Endothelial cell (in vitro differentiated cells): Measurements from ENCODE around the gene ARPC4. TPM values are rescaled to one million over a fixed set of nuclear protein-coding genes. Genes with fewer than 3 reads are reported as not detected.

Experiments used
- DNase-seq: peaks from one replicate; pipeline ENCODE4 v3.0.0; 2021; ENCODE audit warnings: low spot score
- H3K27ac Mint-ChIP-seq: one replicate; pipeline ENCODE4 v1.8.0; 2021; ENCODE audit warnings: mixed read lengths, inconsistent platforms; ENCODE audit not compliant: unreplicated experiment
- H3K27me3 Mint-ChIP-seq: one replicate; pipeline ENCODE4 v1.8.0; 2021; ENCODE audit warnings: mild to moderate bottlenecking, moderate library complexity, mixed read lengths, inconsistent platforms; ENCODE audit not compliant: unreplicated experiment
- H3K36me3 Mint-ChIP-seq: one replicate; pipeline ENCODE4 v1.8.0; 2021; ENCODE audit warnings: mild to moderate bottlenecking, low read depth, mixed read lengths, inconsistent platforms; ENCODE audit not compliant: unreplicated experiment
- H3K4me1 Mint-ChIP-seq: one replicate; pipeline ENCODE4 v1.8.0; 2021; ENCODE audit warnings: mild to moderate bottlenecking, mixed read lengths, inconsistent platforms; ENCODE audit not compliant: unreplicated experiment
- H3K4me3 Mint-ChIP-seq: one replicate; pipeline ENCODE4 v1.8.0; 2021; ENCODE audit warnings: mild to moderate bottlenecking, mixed read lengths, inconsistent platforms; ENCODE audit not compliant: unreplicated experiment
- H3K9me3 Mint-ChIP-seq: one replicate; pipeline ENCODE4 v1.8.0; 2021; ENCODE audit warnings: mixed read lengths, inconsistent platforms; ENCODE audit not compliant: unreplicated experiment
- total RNA-seq: library from RNA; stranded (reverse); fragmentation: NEBNext Ultra II Directional; extraction: Animal tissue kit (Norgen Biotek cat#: 25700); gene quantifications from one replicate; pipeline ENCODE4 v1.2.1, GENCODE V29; 2021; ENCODE audit not compliant: unreplicated experiment
- TF ChIP-seq, protein P1 (sequence below): fragments of 200-600 bp; sonication (generic); IDR thresholded peaks from one replicate; pipeline ENCODE4 v1.5.0; 2021; ENCODE audit warnings: antibody characterized with exemption; ENCODE audit not compliant: unreplicated experiment

ARPC4 gene
- total RNA-seq, 1 donor from 2014 or later: 203 TPM

DNA sequence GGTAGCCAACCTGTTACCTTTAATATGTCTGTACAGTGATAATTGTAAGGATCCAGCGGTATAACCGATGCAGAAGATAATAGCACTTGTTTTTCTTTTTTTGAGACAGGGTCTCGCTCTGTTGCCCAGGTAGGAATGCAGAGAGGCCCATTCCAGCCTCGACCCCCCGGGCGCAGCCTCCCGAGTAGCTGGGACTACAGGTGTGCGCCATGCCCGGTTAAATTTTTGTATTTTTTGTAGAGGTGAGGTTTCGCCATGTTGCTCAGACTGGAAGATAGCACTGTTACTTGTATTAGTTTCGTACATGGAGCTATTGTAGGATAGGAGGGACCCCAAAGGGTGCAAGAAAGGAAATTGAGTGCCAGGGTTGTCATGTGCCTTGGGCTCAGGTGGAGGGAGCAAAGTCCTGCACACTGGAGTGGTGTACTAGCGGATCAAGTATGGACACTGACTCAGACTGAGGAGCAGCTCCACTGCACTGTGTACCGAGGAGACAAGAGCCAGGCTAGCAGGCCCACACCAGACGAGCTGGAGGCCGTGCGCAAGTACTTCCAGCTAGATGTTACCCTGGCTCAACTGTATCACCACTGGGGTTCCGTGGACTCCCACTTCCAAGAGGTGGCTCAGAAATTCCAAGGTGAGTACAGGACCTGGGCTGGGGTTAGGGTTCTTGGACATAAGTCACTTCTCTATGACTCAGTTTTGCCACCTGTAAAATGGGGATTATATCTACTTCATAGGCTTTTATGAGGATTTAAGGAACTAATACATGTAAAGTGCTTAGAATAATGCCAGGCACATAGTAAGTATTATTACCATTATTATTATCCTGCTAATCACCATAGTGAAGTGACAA, 42.1 kb upstream of the ARPC4 start:
- TF ChIP-seq, protein P1, sequence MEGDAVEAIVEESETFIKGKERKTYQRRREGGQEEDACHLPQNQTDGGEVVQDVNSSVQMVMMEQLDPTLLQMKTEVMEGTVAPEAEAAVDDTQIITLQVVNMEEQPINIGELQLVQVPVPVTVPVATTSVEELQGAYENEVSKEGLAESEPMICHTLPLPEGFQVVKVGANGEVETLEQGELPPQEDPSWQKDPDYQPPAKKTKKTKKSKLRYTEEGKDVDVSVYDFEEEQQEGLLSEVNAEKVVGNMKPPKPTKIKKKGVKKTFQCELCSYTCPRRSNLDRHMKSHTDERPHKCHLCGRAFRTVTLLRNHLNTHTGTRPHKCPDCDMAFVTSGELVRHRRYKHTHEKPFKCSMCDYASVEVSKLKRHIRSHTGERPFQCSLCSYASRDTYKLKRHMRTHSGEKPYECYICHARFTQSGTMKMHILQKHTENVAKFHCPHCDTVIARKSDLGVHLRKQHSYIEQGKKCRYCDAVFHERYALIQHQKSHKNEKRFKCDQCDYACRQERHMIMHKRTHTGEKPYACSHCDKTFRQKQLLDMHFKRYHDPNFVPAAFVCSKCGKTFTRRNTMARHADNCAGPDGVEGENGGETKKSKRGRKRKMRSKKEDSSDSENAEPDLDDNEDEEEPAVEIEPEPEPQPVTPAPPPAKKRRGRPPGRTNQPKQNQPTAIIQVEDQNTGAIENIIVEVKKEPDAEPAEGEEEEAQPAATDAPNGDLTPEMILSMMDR: no peak
- H3K27me3 Mint-ChIP-seq: peaks cover 19% of the 10 kb centered on the region
- H3K4me1 Mint-ChIP-seq: peaks cover 32% of the 10 kb centered on the region
- peak overlapping the region; percentile 98 for H3K4me3 Mint-ChIP-seq
- no peak overlapping the region for H3K27ac Mint-ChIP-seq
- H3K9me3 Mint-ChIP-seq: no peaks in the 10 kb centered on the region
- peaks cover 31% of the 10 kb centered on the region for H3K36me3 Mint-ChIP-seq
- no peak for DNase-seq

- Mint-ChIP-seq H3K4me3 (peak overlapping the region; percentile 84), H3K36me3 (peaks cover 32% of the 10 kb centered on the region), H3K4me1 (peaks cover 22% of the 10 kb centered on the region), H3K9me3 (no peaks in the 10 kb centered on the region), H3K27ac (peak overlapping the region; percentile 48), H3K27me3 (peaks cover 13% of the 10 kb centered on the region)
- no peak for DNase-seq
- TF ChIP-seq, protein P1: no peak
Measured at GRCh38 chr3:9754678-9755077, 38.2 kb upstream of the ARPC4 start.

DNA sequence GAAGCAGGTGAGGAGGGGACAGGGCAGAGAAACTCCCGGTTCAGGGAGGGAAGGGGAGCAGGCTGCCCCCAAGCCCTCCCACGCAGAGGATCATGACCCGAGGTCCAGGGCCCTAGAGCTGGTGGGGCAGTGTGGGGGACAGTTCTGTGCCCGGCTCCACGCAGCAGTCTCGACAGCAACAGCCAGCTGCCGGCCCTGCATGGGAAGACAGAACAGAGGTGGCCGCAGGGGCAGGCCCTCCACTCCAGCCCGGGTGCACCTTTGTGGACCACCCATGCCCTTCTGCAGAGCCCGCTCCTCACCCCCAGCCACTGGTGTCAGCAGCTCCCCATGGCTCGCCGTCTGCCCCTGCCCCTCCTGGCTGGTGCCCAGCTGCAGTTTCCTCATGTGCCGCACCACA, 35.5 kb upstream of the ARPC4 start:
- Mint-ChIP-seq H3K27ac (no peak overlapping the region), H3K36me3 (peaks cover 36% of the 10 kb centered on the region), H3K27me3 (peaks cover 6% of the 10 kb centered on the region), H3K4me3 (no peak overlapping the region), H3K9me3 (no peaks in the 10 kb centered on the region), H3K4me1 (peaks cover 9% of the 10 kb centered on the region)
- DNase-seq: no peak
- TF ChIP-seq, protein P1: no peak

- H3K4me3 Mint-ChIP-seq: peak overlapping the region; percentile 20
- DNase-seq: no peak
- TF ChIP-seq, protein P1: no peak
- peaks cover 2% of the 10 kb centered on the region for H3K27me3 Mint-ChIP-seq
- H3K36me3 Mint-ChIP-seq: peaks cover 31% of the 10 kb centered on the region
- H3K27ac Mint-ChIP-seq: no peak overlapping the region
- H3K9me3 Mint-ChIP-seq: no peaks in the 10 kb centered on the region
- no peaks in the 10 kb centered on the region for H3K4me1 Mint-ChIP-seq
Measured at GRCh38 chr3:9760779-9761505, 31.9 kb upstream of the ARPC4 start.

DNA sequence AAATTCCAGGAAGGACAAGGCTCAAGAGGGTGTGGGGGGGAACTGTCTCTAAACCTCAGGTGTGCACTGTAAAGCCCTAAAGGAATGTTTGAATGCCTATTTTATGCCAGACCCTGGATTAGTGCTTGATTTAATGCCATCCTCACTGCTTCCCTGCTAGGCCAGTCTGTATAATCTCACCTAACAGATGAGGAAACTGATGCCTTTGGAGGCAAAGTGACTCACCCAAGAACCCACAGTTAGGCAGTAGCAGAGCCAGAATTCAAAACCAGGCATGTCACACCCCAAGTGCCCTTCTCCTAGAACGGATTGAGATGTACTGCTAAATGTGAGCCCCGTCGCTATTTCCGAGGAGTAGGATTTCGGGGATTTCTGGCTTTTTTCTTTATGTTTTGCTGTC, 31.0 kb upstream of the ARPC4 start:
- TF ChIP-seq, protein P1: no peak
- Mint-ChIP-seq H3K36me3 (peaks cover 27% of the 10 kb centered on the region), H3K27me3 (peaks cover 5% of the 10 kb centered on the region), H3K4me3 (no peak overlapping the region), H3K27ac (no peak overlapping the region), H3K9me3 (no peaks in the 10 kb centered on the region), H3K4me1 (peaks cover 3% of the 10 kb centered on the region)
- no peak for DNase-seq
